HG03139 (cell line): Measurements from ENCODE around the gene ADGRG2.
"Not testable (repeated sequence)": the region's sequence is repeated elsewhere in the genome, so short reads cannot be mapped to it uniquely, and the experiment has no call there.

Experiments
- ATAC-seq: cut with Tn5 transposase; IDR thresholded peaks from one replicate; pipeline ENCODE4 v1.9.1; 2021; ENCODE audit not compliant: unreplicated experiment

ADGRG2 gene

GRCh38 chrX:19085666-19086065 lies 36.6 kb downstream of the ADGRG2 start:
- no peak for ATAC-seq

GRCh38 chrX:19075754-19076153 lies 46.5 kb downstream of the ADGRG2 start:
- no peak for ATAC-seq

- ATAC-seq = no peak
Measured at GRCh38 chrX:19072372-19072771, 49.9 kb downstream of the ADGRG2 start.

GRCh38 chrX:19070555-19070994 lies 51.7 kb downstream of the ADGRG2 start:
- no peak for ATAC-seq

GRCh38 chrX:19066987-19067386 lies 55.3 kb downstream of the ADGRG2 start:
- ATAC-seq = not testable (repeated sequence)

- ATAC-seq = no peak
Measured at GRCh38 chrX:19065535-19065934, 56.7 kb downstream of the ADGRG2 start.

- ATAC-seq = no peak
Measured at GRCh38 chrX:19064175-19064574, 58.1 kb downstream of the ADGRG2 start.

GRCh38 chrX:19063030-19063429 lies 59.2 kb downstream of the ADGRG2 start:
- no peak for ATAC-seq

GRCh38 chrX:19059067-19059466 lies 63.2 kb downstream of the ADGRG2 start:
- ATAC-seq = no peak

- no peak for ATAC-seq
Measured at GRCh38 chrX:19057856-19058255, 64.4 kb downstream of the ADGRG2 start.

- no peak for ATAC-seq
Measured at GRCh38 chrX:19049110-19049509, 73.2 kb downstream of the ADGRG2 start.

- ATAC-seq = no peak
Measured at GRCh38 chrX:19046343-19047215, 75.7 kb downstream of the ADGRG2 start.

GRCh38 chrX:19040373-19040772 lies 81.9 kb downstream of the ADGRG2 start:
- ATAC-seq = no peak

- no peak for ATAC-seq
Measured at GRCh38 chrX:19034025-19034424, 88.2 kb downstream of the ADGRG2 start.

- ATAC-seq = no peak
Measured at GRCh38 chrX:19030805-19031204, 91.5 kb downstream of the ADGRG2 start.

- no peak for ATAC-seq
Measured at GRCh38 chrX:19028560-19028959, 93.7 kb downstream of the ADGRG2 start.

GRCh38 chrX:19024366-19024765 lies 97.9 kb downstream of the ADGRG2 start:
- no peak for ATAC-seq

GRCh38 chrX:19019996-19020395 lies 102.3 kb downstream of the ADGRG2 start:
- no peak for ATAC-seq

- ATAC-seq = no peak
Measured at GRCh38 chrX:19017271-19017670, 105.0 kb downstream of the ADGRG2 start.

- not testable (repeated sequence) for ATAC-seq
Measured at GRCh38 chrX:19016614-19017013, 105.7 kb downstream of the ADGRG2 start.

- no peak for ATAC-seq
Measured at GRCh38 chrX:19007868-19008267, 114.4 kb downstream of the ADGRG2 start.

- ATAC-seq = no peak
Measured at GRCh38 chrX:19007011-19007410, 115.3 kb downstream of the ADGRG2 start.

GRCh38 chrX:19005909-19006308 lies 116.4 kb downstream of the ADGRG2 start:
- no peak for ATAC-seq
